Measurements from ENCODE around the gene PCNX1.
"Not testable (repeated sequence)": the region's sequence is repeated elsewhere in the genome, so short reads cannot be mapped to it uniquely, and the experiment has no call there.

The PCNX1 gene

DNA sequence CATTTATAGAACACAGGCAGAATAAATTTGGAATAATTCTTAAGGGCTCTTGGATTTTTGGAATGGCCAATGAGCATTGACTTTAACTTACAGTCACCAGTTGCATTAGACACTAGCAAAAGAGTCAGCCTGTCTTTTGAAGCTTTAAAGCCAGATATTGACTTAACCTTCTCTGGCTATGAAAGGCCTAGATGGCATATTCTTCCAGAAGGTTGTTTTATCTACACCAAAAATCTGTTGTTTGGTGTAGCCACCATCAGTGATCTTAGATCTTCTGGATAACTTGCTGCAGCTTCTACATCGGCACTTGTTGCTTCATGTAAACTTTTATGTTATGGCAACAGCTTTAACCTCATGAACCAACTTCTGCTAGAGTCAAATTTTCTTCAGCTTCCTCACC is 10.4 kb downstream of the PCNX1 start:
- no peak for DNase-seq

DNA sequence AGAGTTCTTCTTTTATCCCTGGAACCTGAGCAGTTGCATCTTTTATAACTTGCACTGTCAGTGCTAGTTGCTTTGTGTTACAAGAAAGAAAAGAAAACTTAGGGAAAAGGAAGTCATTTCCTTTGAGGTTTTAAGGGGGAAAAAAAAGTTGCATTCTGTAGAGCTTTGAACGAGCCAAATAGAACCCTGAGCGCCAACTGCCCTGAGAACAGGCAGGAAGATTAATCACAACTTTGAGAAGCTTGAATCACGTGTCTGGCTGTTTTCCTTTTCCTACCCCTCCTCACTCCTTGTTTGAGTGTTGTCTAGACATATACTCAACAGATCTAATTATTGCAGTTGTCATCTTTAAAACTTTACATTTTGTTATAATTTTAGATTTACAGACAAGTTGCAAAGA is 12.5 kb downstream of the PCNX1 start:
- no peak for DNase-seq

DNA sequence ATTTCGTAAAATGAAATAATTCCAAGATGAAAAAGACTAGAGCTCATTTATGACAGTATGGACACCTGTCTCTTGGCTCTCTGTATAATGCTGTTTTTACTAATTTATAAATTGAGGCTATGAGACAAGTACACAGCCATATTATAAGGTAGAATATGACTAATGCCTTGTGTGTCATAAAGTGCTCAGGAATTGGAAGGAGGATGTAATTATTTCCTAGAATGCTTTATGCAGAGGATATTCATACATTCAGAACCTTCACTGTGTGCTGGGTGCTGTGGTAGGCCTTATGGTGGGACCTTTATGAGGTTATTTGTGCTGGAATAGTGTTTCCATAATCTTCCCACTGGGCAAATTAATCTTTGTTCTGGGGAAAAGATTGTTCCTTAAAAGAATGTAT is 13.3 kb downstream of the PCNX1 start:
- DNase-seq = no peak

DNA sequence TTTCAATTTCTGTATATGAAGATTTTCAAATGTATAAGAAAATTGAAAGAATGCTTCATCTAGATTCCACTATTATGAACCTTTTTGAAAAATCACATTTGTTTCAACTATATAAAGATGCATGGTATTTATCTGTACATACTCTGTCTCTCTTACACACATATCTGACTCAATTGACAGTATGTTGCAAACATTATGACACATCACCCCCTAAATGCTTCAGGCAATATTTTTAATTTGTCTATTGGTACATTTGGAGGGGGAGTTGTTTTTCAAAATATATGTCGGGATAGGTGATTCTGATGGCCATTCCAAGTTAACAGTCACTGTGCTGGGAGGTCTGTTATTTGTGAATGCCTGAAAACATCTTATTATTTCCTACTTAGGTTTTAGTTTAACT is 14.4 kb downstream of the PCNX1 start:
- DNase-seq = no peak

DNA sequence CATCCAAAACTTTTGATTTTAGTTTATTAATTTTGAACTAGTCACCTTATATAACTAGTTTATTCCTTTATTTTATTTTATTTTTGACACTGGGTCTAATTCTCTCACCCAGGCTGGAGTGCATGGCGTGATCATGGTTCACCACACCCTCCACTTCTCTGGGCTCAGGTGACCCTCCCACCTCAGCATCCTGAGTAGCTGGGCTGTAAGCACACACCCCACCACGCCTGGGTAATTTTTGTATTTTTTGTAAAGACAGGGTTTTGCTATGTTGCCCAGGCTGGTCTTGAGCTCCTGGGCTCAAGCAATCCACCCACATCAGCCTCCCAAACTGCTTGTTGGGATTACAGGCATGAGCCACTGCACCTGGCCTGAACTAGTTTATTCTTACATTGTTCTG is 17.3 kb downstream of the PCNX1 start:
- no peak for DNase-seq

DNA sequence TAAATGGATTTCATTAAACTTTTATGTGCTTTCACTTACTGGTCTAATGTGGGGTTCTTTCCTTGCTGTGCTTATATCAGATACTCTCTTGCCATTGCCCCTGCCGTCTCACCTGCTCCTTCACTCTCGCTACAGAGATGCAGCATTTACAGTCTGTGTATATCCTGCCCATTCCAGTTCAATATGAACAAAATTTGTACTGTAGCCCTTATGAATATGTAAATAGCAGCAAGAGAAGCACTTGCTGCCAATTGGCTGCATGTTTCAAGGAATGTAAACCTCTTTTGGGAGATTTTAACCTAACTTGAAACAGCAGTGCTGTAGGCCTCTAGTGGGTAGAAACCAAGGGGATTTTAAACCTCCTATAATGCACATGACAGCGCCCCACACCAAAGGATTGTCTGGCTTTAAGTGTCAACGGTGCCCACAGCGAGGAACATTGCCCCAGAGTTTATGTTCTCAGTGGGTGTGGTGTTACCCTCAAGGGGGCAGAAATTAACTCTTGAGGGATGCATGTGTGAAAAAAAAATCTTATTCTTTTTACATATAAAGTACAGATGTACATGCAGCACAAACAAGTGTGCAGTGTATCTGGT is 19.1 kb downstream of the PCNX1 start:
- no peak for DNase-seq

DNA sequence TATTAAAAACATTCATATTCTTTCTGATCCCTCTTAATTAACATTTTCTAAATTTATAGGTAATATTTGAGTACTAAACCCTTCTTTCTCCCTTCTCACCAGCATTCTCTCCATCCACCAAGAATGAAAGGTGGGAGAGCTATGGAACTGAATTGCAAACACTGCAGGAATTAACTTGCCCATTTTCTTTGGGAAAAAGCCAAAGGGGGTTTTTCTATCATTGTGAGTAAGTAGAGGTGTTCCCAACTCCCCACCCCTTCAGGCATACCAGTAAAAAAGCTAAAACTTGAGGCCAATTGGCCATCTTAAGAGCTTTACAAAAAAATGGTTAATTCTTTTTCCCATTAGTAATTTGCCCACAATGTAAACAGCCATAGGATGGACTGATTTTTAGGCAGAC is 23.7 kb downstream of the PCNX1 start:
- DNase-seq = no peak

DNA sequence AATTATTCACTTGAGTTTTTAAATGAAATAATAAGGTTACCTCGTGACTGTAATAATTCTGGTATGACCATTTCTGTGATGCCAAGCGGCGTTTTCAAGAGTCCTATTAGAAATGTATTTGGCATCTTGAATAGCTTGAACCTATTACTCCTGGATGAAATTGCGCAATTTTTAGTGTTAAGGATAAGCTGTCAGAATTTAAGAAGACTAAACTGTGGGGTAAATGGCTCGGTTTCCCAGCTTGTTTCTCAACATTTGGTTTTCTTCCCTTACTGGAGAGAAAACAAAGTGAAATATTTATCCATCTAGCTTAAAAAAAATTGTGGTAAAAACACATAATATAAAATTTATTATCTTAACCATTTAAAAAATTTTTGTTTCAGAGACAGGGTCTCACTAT is 26.8 kb downstream of the PCNX1 start:
- DNase-seq = no peak

DNA sequence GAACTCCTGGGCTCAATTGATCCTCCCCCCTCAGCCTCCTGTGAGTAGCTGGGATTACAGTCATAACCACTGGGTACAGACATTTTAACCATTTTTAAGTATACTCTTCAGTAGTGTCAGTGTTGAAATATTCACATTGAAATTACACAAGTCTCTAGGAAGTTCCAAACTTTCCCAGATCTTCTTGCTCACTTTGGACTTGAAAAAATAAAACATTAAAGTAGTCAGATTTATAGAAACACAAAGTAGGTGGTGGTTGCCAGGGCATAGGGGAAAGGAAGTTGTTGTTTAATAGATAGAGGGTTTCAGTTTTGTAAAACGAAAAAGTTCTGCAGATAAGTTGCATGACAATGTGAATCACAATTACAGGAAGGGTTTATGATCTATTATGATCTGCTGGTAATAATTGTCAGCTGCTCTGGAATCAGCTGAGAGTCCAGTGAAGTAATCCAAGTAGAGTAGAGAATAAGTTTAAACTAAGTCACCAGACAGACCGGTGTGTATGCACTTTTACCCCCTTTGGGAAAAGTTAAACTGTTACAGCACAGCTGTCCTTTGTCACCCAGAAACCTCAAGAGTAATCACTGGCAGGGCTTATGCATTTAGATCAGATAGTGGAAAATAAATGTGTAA is 27.4 kb downstream of the PCNX1 start:
- DNase-seq = no peak

DNA sequence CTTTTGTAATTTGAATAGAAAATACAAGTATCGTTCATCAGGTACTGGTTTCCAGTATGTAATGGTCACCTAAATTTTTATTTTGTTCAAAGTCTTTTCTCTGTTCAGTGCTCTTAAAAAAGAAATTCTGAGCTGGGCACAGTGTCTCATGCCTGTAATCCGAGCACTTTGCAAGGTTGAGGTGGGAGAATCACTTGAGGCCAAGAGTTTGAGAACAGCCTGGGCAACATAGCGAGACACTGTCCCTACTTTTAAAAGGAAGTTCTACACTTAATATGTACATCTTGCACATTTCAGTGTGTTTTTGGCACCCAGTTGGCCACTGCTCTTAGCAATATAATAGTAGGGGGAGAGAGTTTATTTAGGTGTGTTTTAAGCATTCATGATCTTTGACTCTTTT is 27.9 kb downstream of the PCNX1 start:
- DNase-seq = no peak

DNA sequence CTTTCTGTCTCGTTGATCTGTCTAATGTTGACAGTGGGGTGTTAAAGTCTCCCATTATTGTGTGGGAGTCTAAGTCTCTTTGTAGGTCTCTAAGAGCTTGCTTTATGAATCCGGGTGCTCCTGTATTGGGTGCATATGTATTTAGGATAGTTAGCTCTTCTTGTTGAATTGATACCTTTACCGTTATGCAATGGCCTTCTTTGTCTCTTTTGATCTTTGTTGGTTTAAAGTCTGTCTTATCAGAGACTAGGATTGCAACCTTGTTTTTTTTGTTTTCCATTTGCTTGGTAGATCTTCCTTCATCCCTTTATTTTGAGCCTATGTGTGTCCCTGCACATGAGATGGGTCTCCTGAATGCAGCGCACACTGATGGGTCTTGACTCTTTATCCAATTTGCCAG is 32.4 kb downstream of the PCNX1 start:
- DNase-seq = not testable (repeated sequence)

DNA sequence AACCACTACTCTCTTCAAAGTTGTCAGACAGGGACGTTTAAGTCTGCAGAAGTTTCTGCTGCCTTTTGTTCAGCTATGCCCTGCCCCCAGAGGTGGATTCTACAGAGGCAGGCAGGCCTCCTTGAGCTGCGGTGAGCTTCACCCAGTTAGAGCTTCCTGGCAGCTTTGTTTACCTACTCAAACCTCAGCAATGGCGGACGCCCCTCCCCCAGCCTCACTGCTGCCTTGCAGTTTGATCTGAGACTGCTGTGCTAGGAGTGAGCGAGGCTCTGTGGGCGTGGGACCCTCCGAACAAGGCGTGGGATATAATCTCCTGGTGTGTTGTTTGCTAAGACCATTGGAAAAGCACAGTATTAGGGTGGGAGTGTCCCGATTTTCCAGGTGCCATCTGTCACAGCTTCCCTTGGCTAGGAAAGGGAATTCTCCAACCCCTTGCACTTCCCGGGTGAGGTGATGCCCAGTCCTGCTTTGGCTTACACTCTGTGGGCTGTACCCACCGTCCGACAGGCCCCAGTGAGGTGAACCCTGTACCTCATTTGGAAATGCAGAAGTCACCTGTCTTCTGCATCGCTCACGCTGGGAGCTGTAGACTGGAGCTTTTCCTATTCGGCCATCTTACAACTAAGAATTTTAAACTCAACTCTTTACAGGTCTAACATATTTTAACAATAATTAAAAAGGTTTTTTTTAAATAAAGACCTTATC is 34.5 kb downstream of the PCNX1 start:
- not testable (repeated sequence) for DNase-seq

DNA sequence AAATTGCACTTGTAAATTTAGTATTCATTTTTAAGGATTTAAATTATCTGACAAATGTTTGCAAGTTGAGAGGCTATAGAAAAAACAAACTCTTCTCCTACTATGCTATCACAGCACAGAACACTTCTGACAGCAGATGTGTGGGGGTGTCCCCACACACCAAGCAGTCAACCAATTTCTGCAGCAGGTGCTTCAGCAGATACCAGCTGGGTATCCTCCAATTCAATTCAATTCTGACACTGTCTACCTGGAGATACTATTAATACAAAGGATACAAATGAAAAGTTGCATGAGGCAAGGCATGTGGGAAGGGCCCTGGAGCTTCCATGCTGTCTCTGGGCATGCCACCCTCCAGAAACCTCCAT is 35.1 kb downstream of the PCNX1 start:
- DNase-seq = no peak

DNA sequence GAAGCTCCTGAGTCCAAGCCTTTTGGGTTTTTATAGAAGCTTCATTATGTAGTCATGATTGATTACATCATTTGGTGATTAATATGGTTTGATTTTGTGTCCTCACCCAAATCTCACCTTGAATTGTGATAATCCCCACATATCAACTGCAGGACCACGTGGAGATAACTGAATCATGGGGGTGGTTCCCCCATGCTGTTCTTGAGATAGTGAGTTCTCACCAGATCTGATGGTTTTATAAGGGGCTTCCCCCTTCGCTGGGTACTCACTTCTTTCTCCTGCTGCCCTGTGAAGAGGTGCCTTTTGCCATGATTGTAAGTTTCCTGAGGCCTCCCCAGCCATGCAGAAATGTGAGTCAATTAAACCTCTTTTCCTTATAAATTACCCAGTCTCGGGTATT is 35.5 kb downstream of the PCNX1 start:
- not testable (repeated sequence) for DNase-seq

DNA sequence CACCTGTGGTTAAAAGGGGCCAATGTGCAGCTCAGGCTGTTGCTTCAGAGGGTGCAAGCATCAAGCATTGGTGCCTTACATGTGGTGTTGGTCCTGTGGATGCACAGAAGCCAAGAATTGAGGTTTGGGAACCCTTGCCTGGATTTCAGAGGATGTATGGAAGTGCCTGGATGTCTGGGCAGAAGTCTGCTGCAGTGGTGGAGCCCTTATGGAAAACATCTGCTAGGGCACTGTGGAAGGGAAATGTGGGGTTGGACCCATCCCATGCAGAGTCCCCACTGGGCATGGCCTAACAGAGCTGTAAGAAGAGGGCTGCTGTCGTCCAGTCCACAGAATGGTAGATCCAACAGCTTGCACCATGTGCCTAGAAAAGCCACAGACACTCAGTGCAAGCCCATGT is 36.6 kb downstream of the PCNX1 start:
- DNase-seq = no peak

DNA sequence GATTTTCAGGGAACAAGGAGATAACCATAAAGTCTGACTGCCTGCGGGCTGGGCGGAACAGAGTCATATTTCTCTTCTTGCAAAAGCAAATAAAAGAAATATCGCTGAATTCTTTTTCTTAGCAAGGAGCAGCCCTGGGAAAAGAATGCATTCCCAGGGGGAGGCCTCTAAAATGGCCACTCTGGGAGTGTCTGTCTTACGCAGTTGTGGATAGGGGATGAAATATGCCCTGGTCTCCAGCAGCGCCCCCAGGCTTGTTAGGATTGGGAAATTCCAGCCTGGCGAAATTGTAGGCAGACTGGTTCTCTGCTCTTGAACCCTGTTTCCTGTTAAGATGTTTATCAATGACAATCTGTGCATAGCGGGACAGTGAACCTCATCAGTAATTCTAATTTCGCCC is 40.5 kb downstream of the PCNX1 start:
- no peak for DNase-seq

DNA sequence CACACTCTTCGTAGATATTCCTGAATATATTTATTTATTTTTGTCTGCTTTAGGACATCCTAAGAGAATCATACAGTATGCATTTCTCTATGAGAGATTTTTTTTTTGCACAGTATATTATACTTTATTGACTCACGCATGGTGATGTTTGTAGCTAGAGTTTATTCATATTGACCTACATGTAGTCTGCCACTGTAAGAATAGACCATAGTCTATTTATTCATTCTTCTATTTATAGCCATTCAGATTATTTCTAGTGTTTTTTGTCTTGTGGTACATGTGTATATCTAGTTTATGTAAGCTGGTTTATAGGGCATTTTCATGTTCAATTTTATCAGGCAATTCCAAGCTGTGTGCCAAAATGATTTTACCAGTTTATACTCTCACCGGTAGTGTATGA is 45.2 kb downstream of the PCNX1 start:
- DNase-seq = no peak

DNA sequence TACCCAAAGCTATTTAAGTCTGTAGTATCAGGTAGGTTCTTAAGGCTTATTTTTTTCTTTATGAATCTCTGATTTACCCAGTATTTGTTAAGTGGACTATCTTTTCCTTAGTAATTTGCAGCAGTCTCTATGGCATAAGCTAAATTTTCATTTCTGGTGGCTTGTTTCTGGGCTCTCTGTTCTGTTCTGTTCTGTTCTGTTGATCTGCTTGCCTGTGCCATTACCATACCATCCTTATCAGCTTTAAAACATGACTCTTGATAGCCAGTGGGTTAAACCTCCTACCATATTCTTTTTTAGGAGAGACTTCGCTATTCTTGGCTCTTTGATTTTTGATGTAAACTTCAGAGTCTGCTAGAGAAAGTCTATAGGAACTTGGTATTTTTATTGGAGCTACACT is 46.8 kb downstream of the PCNX1 start:
- DNase-seq = no peak

DNA sequence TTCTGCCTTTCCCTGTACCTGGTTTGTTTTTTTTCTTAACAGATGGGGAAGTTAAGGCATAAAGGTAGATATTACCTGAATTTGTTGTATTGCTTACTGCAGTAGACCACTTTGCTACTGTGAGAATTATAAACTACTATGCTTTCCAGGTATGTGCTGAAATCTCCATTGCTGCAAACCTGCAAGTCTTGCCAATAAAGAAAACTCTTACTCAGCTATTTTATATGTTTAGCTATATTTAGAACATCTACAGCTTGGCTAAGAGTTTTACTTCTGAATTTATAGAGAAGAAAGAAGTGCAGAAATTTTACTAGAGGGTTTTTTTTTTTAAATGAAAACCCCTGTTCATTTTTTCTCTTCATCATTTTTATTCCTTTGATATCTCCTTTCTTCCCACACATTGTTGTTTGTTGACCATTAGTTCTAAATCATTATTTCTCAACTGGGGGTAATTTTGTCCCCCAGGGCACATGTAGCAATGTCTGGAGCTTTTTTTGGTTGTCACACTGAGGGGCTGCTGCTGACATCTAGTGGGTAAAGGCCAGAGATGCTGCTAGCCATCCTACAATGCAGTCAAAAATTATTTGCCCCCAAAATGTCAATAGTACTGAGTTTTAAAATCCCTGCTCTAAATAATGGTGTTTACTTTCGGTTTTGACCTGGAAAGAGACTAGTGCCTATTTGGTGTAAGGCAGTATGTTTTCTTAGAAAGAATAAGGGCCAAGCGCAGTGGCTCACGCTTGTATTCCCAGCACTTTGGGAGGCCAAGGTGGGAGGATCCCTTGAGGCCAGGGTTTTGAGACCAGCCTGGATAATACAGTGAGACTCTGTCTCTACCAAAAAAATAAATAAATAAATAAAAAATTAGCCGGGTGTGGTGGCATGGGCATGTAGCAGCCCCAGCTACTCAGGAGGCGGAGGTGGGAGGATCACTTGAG is 48.6 kb downstream of the PCNX1 start:
- DNase-seq = no peak

DNA sequence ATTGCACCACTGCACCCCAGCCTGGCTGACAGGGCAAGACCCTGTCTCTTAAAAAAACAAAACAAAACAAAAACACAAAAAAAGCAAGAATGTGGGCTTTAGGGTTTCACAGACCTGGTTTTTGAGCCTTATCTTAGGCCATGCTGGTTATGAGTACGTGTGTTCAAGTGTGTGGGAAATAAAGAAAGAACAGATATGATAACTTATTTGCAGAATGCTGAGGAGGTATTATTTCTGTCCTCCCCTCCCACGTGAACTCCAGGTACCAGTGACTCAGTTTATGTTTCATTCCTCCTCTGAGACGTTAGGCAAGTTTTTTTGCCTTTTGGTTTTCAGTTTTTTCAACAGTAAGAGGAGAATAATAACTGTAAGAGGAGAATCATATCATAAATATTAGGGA is 49.3 kb downstream of the PCNX1 start:
- DNase-seq = no peak

DNA sequence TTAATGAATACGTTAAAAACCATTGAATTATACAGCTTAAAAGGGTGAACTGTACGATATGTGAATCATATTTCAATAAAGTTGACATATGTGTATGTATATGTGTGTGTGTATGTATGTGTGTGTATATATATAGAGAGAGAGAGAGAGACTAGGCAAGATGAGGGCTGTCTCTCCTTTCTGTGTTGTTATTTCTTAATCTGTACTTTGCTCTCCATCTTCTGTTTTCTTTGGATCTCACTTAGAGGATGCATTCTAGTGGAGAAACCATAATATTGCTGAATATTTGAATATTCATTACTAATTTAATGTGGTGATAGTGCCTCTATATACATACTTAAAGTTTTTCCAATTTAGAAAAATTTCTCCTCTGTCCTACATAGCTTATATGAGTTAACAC is 50.5 kb downstream of the PCNX1 start:
- DNase-seq = no peak

DNA sequence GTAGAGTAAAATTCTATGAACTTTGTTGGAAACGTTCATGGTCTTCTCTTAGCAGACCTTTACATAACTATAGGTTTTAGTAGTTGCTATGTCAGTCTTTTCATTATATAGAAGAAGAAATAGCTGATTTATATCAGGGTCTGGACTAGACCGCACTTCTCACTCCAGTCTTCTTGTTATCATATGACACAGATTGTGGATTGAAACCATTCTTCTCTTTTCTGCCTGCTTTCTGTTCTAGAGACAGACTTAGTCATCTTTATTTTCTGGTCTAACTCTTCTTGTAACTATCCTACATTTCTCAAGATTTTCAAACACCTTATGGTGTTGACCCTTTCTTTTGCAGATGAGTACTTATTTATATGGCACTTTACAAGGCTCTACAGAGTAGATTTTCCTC is 55.7 kb downstream of the PCNX1 start:
- DNase-seq = no peak

DNA sequence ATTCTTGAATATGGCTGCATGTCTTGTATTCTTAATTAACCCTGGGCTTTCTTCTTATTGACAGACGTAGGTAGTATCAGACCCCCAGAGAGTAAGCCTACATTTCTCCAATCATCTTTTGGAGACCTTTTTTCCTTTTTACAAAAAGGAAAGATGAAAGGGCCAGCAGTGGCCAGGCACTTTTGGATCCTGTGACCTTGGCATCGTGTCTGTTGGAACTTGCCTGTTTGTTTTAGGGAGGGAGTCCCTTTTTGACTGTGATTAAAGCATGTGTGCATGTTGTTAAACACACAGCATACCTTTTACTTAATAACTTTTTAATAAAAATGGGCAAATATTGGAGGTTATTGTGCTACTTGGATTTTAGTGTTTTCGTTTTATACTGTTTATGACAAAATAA is 57.2 kb downstream of the PCNX1 start:
- DNase-seq = no peak

DNA sequence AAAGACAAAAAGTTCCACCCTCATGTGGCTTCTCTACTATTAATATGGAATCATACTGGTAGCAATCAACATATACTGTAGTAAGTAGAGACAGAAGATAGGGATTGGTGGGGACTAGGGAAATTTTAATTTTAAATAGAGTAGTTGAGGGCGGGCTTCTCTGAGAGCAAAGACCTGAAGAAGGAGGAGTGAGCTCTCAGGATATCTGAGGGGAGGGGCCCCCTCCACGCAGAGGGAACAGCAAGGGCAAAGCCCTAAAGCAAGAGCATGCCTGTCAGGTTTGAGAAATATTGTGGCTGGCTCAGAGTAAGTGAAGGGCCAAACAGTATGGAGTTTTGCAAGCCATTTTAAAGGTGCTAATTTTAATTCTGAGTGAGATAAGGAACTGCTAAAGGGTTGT is 64.3 kb downstream of the PCNX1 start:
- no peak for DNase-seq

Data from left hindlimb (tissue), 1 donor.